H9 (cell line): ENCODE measurements around the gene SLC25A26. TPM values are rescaled to one million over a fixed set of nuclear protein-coding genes. Genes with fewer than 3 reads are reported as not detected.

ENCODE experiments used
- DNase-seq: peaks from one replicate; pipeline ENCODE4 v3.0.0-alpha.2; 2017
- H2AFZ ChIP-seq: one replicate; pipeline ENCODE4 v1.6.1; 2013; ENCODE audit warnings: mild to moderate bottlenecking, low read length, control low read depth, moderate library complexity
- H2AK5ac ChIP-seq: 2 replicates; pipeline ENCODE4 v1.6.1; 2013; ENCODE audit warnings: low read length, control low read depth, mixed read lengths; ENCODE audit not compliant: insufficient read length
- H2BK120ac ChIP-seq: one replicate; pipeline ENCODE4 v1.6.1; 2013; ENCODE audit warnings: low read depth, mild to moderate bottlenecking, low read length, control low read depth, inconsistent platforms; ENCODE audit not compliant: poor library complexity, severe bottlenecking
- H2BK12ac ChIP-seq: 2 replicates; pipeline ENCODE4 v1.6.1; 2013; ENCODE audit warnings: low read length, control low read depth, mixed read lengths, low read depth; ENCODE audit not compliant: insufficient read length
- H2BK15ac ChIP-seq: 2 replicates; pipeline ENCODE4 v1.6.1; 2013; ENCODE audit warnings: low read depth, low read length, control low read depth
- H2BK20ac ChIP-seq: one replicate; pipeline ENCODE4 v1.6.1; 2013; ENCODE audit warnings: low read depth, mild to moderate bottlenecking, low read length, control low read depth, inconsistent platforms; ENCODE audit not compliant: poor library complexity, severe bottlenecking
- H2BK5ac ChIP-seq: 2 replicates; pipeline ENCODE4 v1.6.1; 2013; ENCODE audit warnings: low read length, control low read depth, mixed read lengths; ENCODE audit not compliant: insufficient read length
- H3K14ac ChIP-seq: 2 replicates; pipeline ENCODE4 v1.6.1; 2013; ENCODE audit warnings: low read length, control low read depth; ENCODE audit not compliant: insufficient read depth
- H3K18ac ChIP-seq: 2 replicates; pipeline ENCODE4 v1.6.1; 2013; ENCODE audit warnings: low read depth, mild to moderate bottlenecking, mixed read lengths, low read length, control low read depth; ENCODE audit not compliant: insufficient read length
- H3K23ac ChIP-seq: 2 replicates; pipeline ENCODE4 v1.6.1; 2013; ENCODE audit warnings: low read length, control low read depth, mixed read lengths, low read depth; ENCODE audit not compliant: insufficient read length
- H3K23me2 ChIP-seq: 2 replicates; pipeline ENCODE4 v1.6.1; 2013; ENCODE audit warnings: low read depth, mild to moderate bottlenecking, mixed read lengths, low read length, control low read depth; ENCODE audit not compliant: insufficient read length, poor library complexity, severe bottlenecking
- H3K27ac ChIP-seq: 2 replicates; pipeline ENCODE4 v1.5.1; 2013; ENCODE audit warnings: low read length, control low read depth, mixed read lengths, low read depth; ENCODE audit not compliant: insufficient read length
- H3K27me3 ChIP-seq: 2 replicates; pipeline ENCODE4 v1.6.1; 2013; ENCODE audit warnings: low read length, control low read depth, inconsistent platforms; ENCODE audit not compliant: insufficient read depth
- H3K4ac ChIP-seq: 2 replicates; pipeline ENCODE4 v1.6.1; 2013; ENCODE audit warnings: low read depth, mild to moderate bottlenecking, control low read depth, inconsistent platforms, low read length, moderate library complexity
- H3K4me1 ChIP-seq: 2 replicates; pipeline ENCODE4 v1.6.1; 2013; ENCODE audit warnings: low read length, control low read depth, inconsistent platforms; ENCODE audit not compliant: insufficient read depth
- H3K4me2 ChIP-seq: 2 replicates; pipeline ENCODE4 v1.6.1; 2013; ENCODE audit warnings: low read length, control low read depth, mixed read lengths; ENCODE audit not compliant: insufficient read length, insufficient read depth
- H3K56ac ChIP-seq: 2 replicates; pipeline ENCODE4 v1.6.1; 2013; ENCODE audit warnings: low read depth, mild to moderate bottlenecking, mixed read lengths, low read length, control low read depth; ENCODE audit not compliant: insufficient read length
- H3K79me1 ChIP-seq: 2 replicates; pipeline ENCODE4 v1.6.1; 2013; ENCODE audit warnings: low read depth, mild to moderate bottlenecking, moderate library complexity, low read length, control low read depth, inconsistent platforms; ENCODE audit not compliant: insufficient read depth, poor library complexity, severe bottlenecking
- H3K79me2 ChIP-seq: 2 replicates; pipeline ENCODE4 v1.6.1; 2013; ENCODE audit warnings: low read length, control low read depth, inconsistent platforms; ENCODE audit not compliant: insufficient read depth
- H3K9ac ChIP-seq: 2 replicates; pipeline ENCODE4 v1.6.1; 2013; ENCODE audit warnings: low read length, control low read depth, mixed read lengths; ENCODE audit not compliant: insufficient read length; ENCODE audit errors: extremely low read depth
- H3K9me3 ChIP-seq: one replicate; pipeline ENCODE4 v1.6.1; 2013; ENCODE audit warnings: low read depth, low read length, inconsistent platforms; ENCODE audit not compliant: control insufficient read depth
- H3T11ph ChIP-seq: one replicate; pipeline ENCODE4 v1.6.1; 2013; ENCODE audit warnings: mild to moderate bottlenecking, low read length, control low read depth, inconsistent platforms
- H4K20me1 ChIP-seq: one replicate; pipeline ENCODE4 v1.6.1; 2013; ENCODE audit not compliant: control insufficient read depth, insufficient read length, insufficient read depth
- H4K5ac ChIP-seq: 2 replicates; pipeline ENCODE4 v1.6.1; 2013; ENCODE audit warnings: low read depth, mild to moderate bottlenecking, mixed read lengths, low read length, control low read depth; ENCODE audit not compliant: insufficient read length
- H4K8ac ChIP-seq: replicated peaks from 2 replicates; pipeline ENCODE4 v1.6.1; 2013; ENCODE audit warnings: low read length, control low read depth, mixed read lengths, low read depth; ENCODE audit not compliant: insufficient read length
- H4K91ac ChIP-seq: 2 replicates; pipeline ENCODE4 v1.6.1; 2013; ENCODE audit warnings: low read depth, mild to moderate bottlenecking, moderate library complexity, mixed read lengths, low read length, control low read depth; ENCODE audit not compliant: insufficient read length
- H3K27ac Mint-ChIP-seq, 3 experiments: 2 replicates in 2 of 3; 3 replicates in 1 of 3; pipeline ENCODE4 v1.8.0; 2020 to 2021; ENCODE audit warnings: mixed read lengths in 3 of 3, mild to moderate bottlenecking in 1 of 3, moderate library complexity in 1 of 3
- H3K27me3 Mint-ChIP-seq: 2 replicates; pipeline ENCODE4 v1.8.0; 2021; ENCODE audit warnings: low read depth, mild to moderate bottlenecking, moderate library complexity, mixed read lengths
- H3K36me3 Mint-ChIP-seq, 3 experiments: 2 replicates in 2 of 3; 3 replicates in 1 of 3; pipeline ENCODE4 v1.8.0; 2020 to 2021; ENCODE audit warnings: low read depth in 3 of 3, mixed read lengths in 3 of 3; ENCODE audit not compliant: insufficient read depth in 1 of 3
- H3K4me1 Mint-ChIP-seq, 2 experiments: 2 replicates each; pipeline ENCODE4 v1.8.0; 2020; ENCODE audit warnings: mixed read lengths in 2 of 2
- H3K4me3 Mint-ChIP-seq, 2 experiments: 2 replicates in 1 of 2; 3 replicates in 1 of 2; pipeline ENCODE4 v1.8.0; 2020 to 2021; ENCODE audit warnings: mild to moderate bottlenecking in 2 of 2, mixed read lengths in 2 of 2, moderate library complexity in 1 of 2
- H3K9me3 Mint-ChIP-seq, 2 experiments: 2 replicates in 1 of 2; 3 replicates in 1 of 2; pipeline ENCODE4 v1.8.0; 2020; ENCODE audit warnings: mild to moderate bottlenecking in 2 of 2, mixed read lengths in 2 of 2, moderate library complexity in 1 of 2
- CTCF ChIP-seq: fragments of 200-600 bp; sonication (generic); conservative IDR thresholded peaks from 3 replicates; pipeline ENCODE4 v1.8.0; 2021; ENCODE audit warnings: antibody characterized with exemption, mild to moderate bottlenecking
- WGBS: extraction: QIAGEN DNeasy Blood & Tissue Kit; methylation state at CpG from one replicate; pipeline ENCODE4 v1.1.7; 2013; ENCODE audit warnings: missing lambda C conversion rate, low lambda C conversion rate, mixed read lengths; ENCODE audit not compliant: insufficient read length; ENCODE audit errors: extremely low coverage; 5-methylcytosine and 5-hydroxymethylcytosine counted together
- total RNA-seq: library from RNA; stranded (reverse); gene quantifications from 2 replicates; pipeline ENCODE4 v1.2.1, GENCODE V29; 2021

Gene SLC25A26
- total RNA-seq, 1 experiment from 2014 or later: 30.2 TPM

GRCh38 chr3:66203275-66203674 lies 17.5 kb upstream of the SLC25A26 start:
- no peak overlapping the region for H4K8ac ChIP-seq
- no peak overlapping the region for H3K4me2 ChIP-seq
- H3K79me1 ChIP-seq: no peaks in the 10 kb centered on the region
- no peak overlapping the region for H3K23ac ChIP-seq
- no peak overlapping the region for H3K56ac ChIP-seq
- H3K4me1 ChIP-seq: no peaks in the 10 kb centered on the region
- no peak for TF ChIP-seq CTCF
- Mint-ChIP-seq H3K9me3 (no peaks in the 10 kb centered on the region), H3K27me3 (peaks cover 4% of the 10 kb centered on the region), H3K27ac (no peak overlapping the region), H3K4me1 (peaks cover 3 to 6% of the 10 kb centered on the region in 2 experiments; a peak in 3 of 4 replicates), H3K4me3 (no peak overlapping the region), H3K36me3 (no peaks in the 10 kb centered on the region)
- H4K91ac ChIP-seq: no peak overlapping the region
- H3K23me2 ChIP-seq: no peaks in the 10 kb centered on the region
- H3K9ac ChIP-seq: no peak overlapping the region
- WGBS: 100% methylated on average over 1 of the region's 2 CpGs
- no peak overlapping the region for H2BK120ac ChIP-seq
- no peak overlapping the region for H3K18ac ChIP-seq
- no peak overlapping the region for H2BK12ac ChIP-seq
- H3T11ph ChIP-seq: no peak overlapping the region
- no peaks in the 10 kb centered on the region for H3K9me3 ChIP-seq
- H3K27me3 ChIP-seq: no peaks in the 10 kb centered on the region
- H3K14ac ChIP-seq: no peak overlapping the region
- H3K4ac ChIP-seq: no peak overlapping the region
- H2AK5ac ChIP-seq: no peak overlapping the region
- H3K27ac ChIP-seq: no peak overlapping the region
- H4K20me1 ChIP-seq: no peaks in the 10 kb centered on the region
- H2BK20ac ChIP-seq: no peak overlapping the region
- DNase-seq: no peak
- no peaks in the 10 kb centered on the region for H3K79me2 ChIP-seq
- H4K5ac ChIP-seq: no peak overlapping the region
- no peak overlapping the region for H2AFZ ChIP-seq
- H2BK5ac ChIP-seq: no peak overlapping the region
- H2BK15ac ChIP-seq: no peak overlapping the region
